ENCODE data around the gene PRKCA. TPM values are rescaled to one million over a fixed set of nuclear protein-coding genes. Genes with fewer than 3 reads are reported as not detected.

PRKCA gene
- total RNA-seq, 3 donors from 2014 or later: 5.1 to 10.5 (median 6.6) TPM

- H3K27ac ChIP-seq: no peak overlapping the region
- peaks cover 0 to 4% of the 10 kb centered on the region in 2 donors for H3K4me1 ChIP-seq
- H3K9me3 ChIP-seq: no peaks in the 10 kb centered on the region
- intact Hi-C loops (cut with DNase I; ENCODE audit: low total_unique reads): no loop called here
- H3K36me3 ChIP-seq: no peaks in the 10 kb centered on the region
- DNase-seq (ENCODE audit: low spot score in 2 of 2): no peak
- TF ChIP-seq POLR2A (IDR thresholded peaks at IDR 0.05) (no peak), POLR2AphosphoS5 (IDR thresholded peaks at IDR 0.05) (no peak)
- TF ChIP-seq, protein P1, sequence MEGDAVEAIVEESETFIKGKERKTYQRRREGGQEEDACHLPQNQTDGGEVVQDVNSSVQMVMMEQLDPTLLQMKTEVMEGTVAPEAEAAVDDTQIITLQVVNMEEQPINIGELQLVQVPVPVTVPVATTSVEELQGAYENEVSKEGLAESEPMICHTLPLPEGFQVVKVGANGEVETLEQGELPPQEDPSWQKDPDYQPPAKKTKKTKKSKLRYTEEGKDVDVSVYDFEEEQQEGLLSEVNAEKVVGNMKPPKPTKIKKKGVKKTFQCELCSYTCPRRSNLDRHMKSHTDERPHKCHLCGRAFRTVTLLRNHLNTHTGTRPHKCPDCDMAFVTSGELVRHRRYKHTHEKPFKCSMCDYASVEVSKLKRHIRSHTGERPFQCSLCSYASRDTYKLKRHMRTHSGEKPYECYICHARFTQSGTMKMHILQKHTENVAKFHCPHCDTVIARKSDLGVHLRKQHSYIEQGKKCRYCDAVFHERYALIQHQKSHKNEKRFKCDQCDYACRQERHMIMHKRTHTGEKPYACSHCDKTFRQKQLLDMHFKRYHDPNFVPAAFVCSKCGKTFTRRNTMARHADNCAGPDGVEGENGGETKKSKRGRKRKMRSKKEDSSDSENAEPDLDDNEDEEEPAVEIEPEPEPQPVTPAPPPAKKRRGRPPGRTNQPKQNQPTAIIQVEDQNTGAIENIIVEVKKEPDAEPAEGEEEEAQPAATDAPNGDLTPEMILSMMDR (IDR thresholded peaks at IDR 0.05): no peak
- no peak overlapping the region for H3K4me3 ChIP-seq
- no peaks in the 10 kb centered on the region for H3K27me3 ChIP-seq
Observed at GRCh38 chr17:66684261-66684660, 381.8 kb downstream of the PRKCA start.

DNA sequence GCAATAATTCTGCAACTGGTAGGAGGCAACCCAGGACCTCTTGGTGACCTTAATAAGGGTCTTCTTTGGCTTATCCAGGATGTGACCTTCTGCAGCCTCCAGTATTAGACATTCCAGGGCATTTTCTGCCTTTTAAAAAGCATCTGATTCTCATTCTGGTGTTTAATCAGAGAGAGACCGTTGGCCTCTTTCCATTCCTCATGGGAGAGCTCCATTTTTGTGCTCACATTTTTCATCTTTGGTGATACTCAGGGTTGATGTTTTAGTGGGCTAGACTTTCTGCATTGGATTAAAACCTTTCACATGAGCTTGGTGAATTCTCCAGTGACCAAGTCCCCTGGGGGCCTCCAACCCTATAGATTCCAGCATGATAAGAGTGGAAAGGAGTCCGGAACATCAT lies 382.3 kb downstream of the PRKCA start:
- no peak for DNase-seq (ENCODE audit: low spot score in 2 of 2)
- Histone ChIP-seq H3K27me3 (no peaks in the 10 kb centered on the region), H3K9me3 (no peaks in the 10 kb centered on the region), H3K4me3 (no peak overlapping the region), H3K27ac (no peak overlapping the region), H3K4me1 (peaks cover 0 to 9% of the 10 kb centered on the region in 2 donors), H3K36me3 (no peaks in the 10 kb centered on the region)
- TF ChIP-seq, protein P1 (IDR thresholded peaks at IDR 0.05): no peak
- no peak for TF ChIP-seq POLR2AphosphoS5 (IDR thresholded peaks at IDR 0.05)
- TF ChIP-seq POLR2A (IDR thresholded peaks at IDR 0.05): no peak
- intact Hi-C loops (cut with DNase I; ENCODE audit: low total_unique reads): no loop called here

DNA sequence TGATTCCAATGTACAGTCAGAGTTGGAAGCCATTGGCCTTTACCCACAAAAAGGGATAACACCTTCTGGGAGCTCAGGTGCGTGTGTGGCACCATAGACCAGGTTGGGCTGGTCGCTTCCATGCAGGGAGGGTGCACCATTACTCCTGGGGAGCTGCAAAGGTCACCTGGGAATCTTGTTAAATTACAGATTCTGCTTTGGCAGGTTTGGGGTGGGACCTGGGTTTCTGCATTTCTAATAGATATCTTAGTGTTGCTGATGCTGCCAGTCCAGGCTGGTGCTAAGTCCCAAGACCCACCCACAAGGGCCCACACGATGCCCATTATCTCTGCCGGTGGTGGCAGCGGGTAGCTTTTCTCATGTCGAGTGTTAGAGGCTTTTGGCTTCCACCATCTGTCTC lies 384.2 kb downstream of the PRKCA start:
- Histone ChIP-seq H3K27ac (no peak overlapping the region), H3K4me1 (peaks cover 0 to 10% of the 10 kb centered on the region in 2 donors), H3K4me3 (no peak overlapping the region), H3K36me3 (no peaks in the 10 kb centered on the region), H3K27me3 (no peaks in the 10 kb centered on the region), H3K9me3 (no peaks in the 10 kb centered on the region)
- no peak for DNase-seq (ENCODE audit: low spot score in 2 of 2)
- TF ChIP-seq POLR2AphosphoS5 (IDR thresholded peaks at IDR 0.05): no peak
- TF ChIP-seq POLR2A (IDR thresholded peaks at IDR 0.05): no peak
- TF ChIP-seq, protein P1 (IDR thresholded peaks at IDR 0.05): no peak
- intact Hi-C loops (cut with DNase I; ENCODE audit: low total_unique reads): no loop called here

DNA sequence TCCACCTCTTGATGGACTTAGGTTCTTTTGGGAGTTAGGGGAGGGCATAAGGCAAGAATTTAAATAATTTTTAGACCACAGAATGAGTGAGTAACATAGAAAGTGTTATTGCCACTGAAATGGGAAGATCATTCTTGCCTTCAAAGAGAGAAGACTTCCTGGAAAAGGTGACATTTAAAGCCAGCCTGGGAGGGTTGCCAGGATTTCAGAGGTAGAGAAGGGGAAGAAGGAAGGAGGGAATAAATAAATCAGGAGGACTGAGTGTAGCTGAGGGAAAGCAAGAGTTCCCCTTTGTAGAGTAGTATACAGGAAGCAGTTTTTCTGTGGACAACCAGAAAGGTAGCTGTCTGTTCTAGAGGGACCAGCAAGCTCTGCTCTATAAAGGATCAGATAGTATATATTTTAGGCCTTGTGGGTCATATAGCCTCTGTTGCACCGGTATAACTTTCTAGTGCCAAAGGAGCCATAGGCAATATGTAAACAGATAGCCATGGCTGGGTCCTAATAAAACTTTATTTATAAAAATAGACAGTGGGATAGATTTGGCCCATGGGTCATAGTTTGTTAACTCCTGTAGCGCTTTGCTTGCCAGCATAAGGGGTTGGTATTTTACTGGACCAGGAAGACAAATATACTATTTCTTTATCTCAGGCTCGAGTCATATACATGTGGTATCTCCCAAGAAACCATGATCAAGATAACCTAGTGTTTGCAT lies 385.3 kb downstream of the PRKCA start:
- Histone ChIP-seq H3K4me1 (peaks cover 0 to 10% of the 10 kb centered on the region in 2 donors), H3K36me3 (no peaks in the 10 kb centered on the region), H3K9me3 (no peaks in the 10 kb centered on the region), H3K4me3 (no peak overlapping the region), H3K27me3 (no peaks in the 10 kb centered on the region), H3K27ac (peak overlapping the region in 1 of 2 donors; percentile 11)
- DNase-seq (ENCODE audit: low spot score in 2 of 2): no peak
- TF ChIP-seq, protein P1 (IDR thresholded peaks at IDR 0.05): no peak
- TF ChIP-seq POLR2AphosphoS5 (IDR thresholded peaks at IDR 0.05): no peak
- no peak for TF ChIP-seq POLR2A (IDR thresholded peaks at IDR 0.05)
- intact Hi-C loops (cut with DNase I; ENCODE audit: low total_unique reads): no loop called here

DNA sequence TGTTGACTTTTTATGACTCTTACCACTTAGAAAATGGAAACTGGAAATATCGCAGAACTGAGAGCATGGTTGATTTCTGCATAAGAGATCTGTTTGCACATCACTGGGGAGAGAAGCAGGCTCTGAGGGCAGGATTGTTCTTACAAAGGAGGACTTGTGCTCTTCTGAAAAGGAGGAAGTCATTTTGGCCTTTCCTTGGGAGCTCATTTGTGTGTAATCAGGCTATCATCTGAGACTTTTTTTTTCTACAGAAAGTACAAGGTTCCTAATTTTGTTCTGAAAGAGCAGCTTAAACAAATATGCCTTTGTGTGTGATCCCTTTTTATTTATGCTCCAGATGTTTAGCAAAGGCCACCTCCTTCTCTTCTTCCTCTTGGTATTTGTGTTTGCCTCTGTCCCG lies 386.8 kb downstream of the PRKCA start:
- TF ChIP-seq POLR2A (IDR thresholded peaks at IDR 0.05) (no peak), POLR2AphosphoS5 (IDR thresholded peaks at IDR 0.05) (no peak)
- TF ChIP-seq, protein P1 (IDR thresholded peaks at IDR 0.05): no peak
- intact Hi-C loops (cut with DNase I; ENCODE audit: low total_unique reads): no loop called here
- no peak for DNase-seq (ENCODE audit: low spot score in 2 of 2)
- Histone ChIP-seq H3K27ac (peak overlapping the region in 1 of 2 donors; percentile 68), H3K27me3 (no peaks in the 10 kb centered on the region), H3K9me3 (no peaks in the 10 kb centered on the region), H3K36me3 (no peaks in the 10 kb centered on the region), H3K4me1 (peaks cover 0 to 10% of the 10 kb centered on the region in 2 donors), H3K4me3 (no peak overlapping the region)
